ENCODE measurements around the gene FMN1.

Gene FMN1

GRCh38 chr15:32775103-32775502 lies 419.4 kb downstream of the FMN1 start:
- no peak for TF ChIP-seq CTCF (IDR thresholded peaks at IDR 0.05; ENCODE audit: low read depth, low read length, missing control alignments)
- DNase-seq (ENCODE audit: extremely low read depth, low read depth) = no peak
- no peak overlapping the region for H3K4me3 ChIP-seq (replicated peaks; ENCODE audit: low read depth, low read length)

DNA sequence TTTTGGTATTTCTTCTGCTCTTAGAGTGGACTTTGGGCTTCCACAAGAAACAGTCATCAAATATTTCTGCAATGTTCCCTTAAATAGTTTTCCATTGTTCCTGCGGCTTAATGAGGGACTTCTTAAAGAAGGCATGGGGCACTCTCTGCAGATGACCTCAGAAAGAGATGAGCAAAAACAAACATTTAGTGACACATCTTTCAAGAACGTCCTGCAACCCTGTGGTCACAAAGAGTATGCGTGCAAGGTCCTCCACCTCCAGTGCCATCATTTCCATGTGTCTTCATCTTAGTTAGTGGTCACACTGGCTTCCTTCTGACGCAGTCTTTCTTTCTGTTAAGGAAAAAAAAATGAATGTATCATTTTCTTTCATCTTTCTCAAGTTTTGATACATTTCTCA lies 420.5 kb downstream of the FMN1 start:
- no peak for TF ChIP-seq CTCF (IDR thresholded peaks at IDR 0.05; ENCODE audit: low read depth, low read length, missing control alignments)
- DNase-seq (ENCODE audit: extremely low read depth, low read depth) = peak; percentile 59
- H3K4me3 ChIP-seq (replicated peaks; ENCODE audit: low read depth, low read length) = no peak overlapping the region

GRCh38 chr15:32767236-32767635 lies 427.3 kb downstream of the FMN1 start:
- TF ChIP-seq CTCF (IDR thresholded peaks at IDR 0.05; ENCODE audit: low read depth, low read length, missing control alignments) = no peak
- DNase-seq (ENCODE audit: extremely low read depth, low read depth) = no peak
- no peak overlapping the region for H3K4me3 ChIP-seq (replicated peaks; ENCODE audit: low read depth, low read length)

- TF ChIP-seq CTCF (IDR thresholded peaks at IDR 0.05; ENCODE audit: low read depth, low read length, missing control alignments) = no peak
- no peak for DNase-seq (ENCODE audit: extremely low read depth, low read depth)
Observed at GRCh38 chr15:32766101-32766500, 428.4 kb downstream of the FMN1 start.

DNA sequence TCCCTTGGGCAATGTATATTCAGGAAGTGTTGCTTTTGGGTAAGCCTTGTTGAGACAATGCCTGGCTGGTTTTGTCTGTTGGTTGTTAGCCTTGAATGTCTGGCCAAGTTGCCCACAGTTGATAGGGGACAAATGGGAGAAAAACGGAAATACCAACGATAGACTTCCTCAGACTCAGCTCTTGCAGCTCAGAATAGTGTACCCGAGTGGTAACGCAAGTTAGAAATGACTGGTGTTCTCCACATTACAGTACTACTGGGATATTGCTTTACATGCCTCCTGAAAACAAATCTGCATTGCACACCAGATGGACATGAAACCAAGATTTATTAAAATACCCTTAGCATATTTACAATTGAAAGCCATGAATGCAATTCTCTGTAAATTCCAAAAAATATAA lies 429.3 kb downstream of the FMN1 start:
- DNase-seq (ENCODE audit: extremely low read depth, low read depth) = no peak

More at GRCh38 chr15:32766101-32766500, 428.4 kb downstream of the FMN1 start:
- H3K4me3 ChIP-seq (replicated peaks; ENCODE audit: low read depth, low read length) = no peak overlapping the region

GRCh38 chr15:32763295-32763694 lies 431.2 kb downstream of the FMN1 start:
- no peak for DNase-seq (ENCODE audit: extremely low read depth, low read depth)
- TF ChIP-seq CTCF (IDR thresholded peaks at IDR 0.05; ENCODE audit: low read depth, low read length, missing control alignments) = no peak
- no peak overlapping the region for H3K4me3 ChIP-seq (replicated peaks; ENCODE audit: low read depth, low read length)

More for the DNA sequence above, 429.3 kb downstream of the FMN1 start:
- H3K4me3 ChIP-seq (replicated peaks; ENCODE audit: low read depth, low read length) = no peak overlapping the region
- no peak for TF ChIP-seq CTCF (IDR thresholded peaks at IDR 0.05; ENCODE audit: low read depth, low read length, missing control alignments)

DNA sequence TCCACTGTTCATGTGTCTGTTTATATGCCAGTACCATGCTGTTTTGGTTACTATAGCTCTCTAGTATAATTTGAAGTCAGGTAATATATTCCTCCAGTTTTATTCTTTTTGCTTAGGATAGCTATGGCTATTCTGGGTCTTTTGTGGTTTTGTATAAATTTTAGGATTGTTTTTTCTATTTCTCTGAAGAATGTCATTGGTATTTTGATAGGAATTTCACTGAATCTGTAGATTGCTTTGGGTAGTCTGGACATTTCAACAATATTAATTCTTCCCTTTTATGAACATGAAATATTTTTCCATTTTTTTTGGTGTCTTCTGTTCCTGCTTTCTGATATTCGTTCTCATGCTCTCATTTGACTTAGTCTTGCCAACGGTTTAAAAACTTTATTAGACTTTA lies 437.1 kb downstream of the FMN1 start:
- TF ChIP-seq CTCF (IDR thresholded peaks at IDR 0.05; ENCODE audit: low read depth, low read length, missing control alignments) = no peak
- no peak for DNase-seq (ENCODE audit: extremely low read depth, low read depth)
- H3K4me3 ChIP-seq (replicated peaks; ENCODE audit: low read depth, low read length) = no peak overlapping the region
